ENCODE data around the gene NADSYN1. TPM values are rescaled to one million over a fixed set of nuclear protein-coding genes. Genes with fewer than 3 reads are reported as not detected.

Gene NADSYN1
- total and polyA plus RNA-seq, 9 donors: 16.4 to 39.3 (median 22.2) TPM

GRCh38 chr11:71441251-71441650 is 11.8 kb upstream of the NADSYN1 start:
- Histone ChIP-seq H3K9me3 (replicated peaks; ENCODE audit: control insufficient read depth, low read depth, low read length) (no peaks in the 10 kb centered on the region), H3K4me1 (ENCODE audit: control insufficient read depth, insufficient read depth, low read length) (no peaks in the 10 kb centered on the region), H3K27ac (ENCODE audit: low read length) (no peak overlapping the region), H3K27me3 (ENCODE audit: control insufficient read depth, insufficient read depth, low read length) (no peaks in the 10 kb centered on the region), H3K36me3 (ENCODE audit: control insufficient read depth, insufficient read depth, low read length) (peaks cover 64% of the 10 kb centered on the region), H3K4me3 (ENCODE audit: low read length) (no peak overlapping the region)
- no peak for DNase-seq
- WGBS (ENCODE audit: insufficient coverage): 96% methylated on average over 9 of the region's 11 CpGs

DNA sequence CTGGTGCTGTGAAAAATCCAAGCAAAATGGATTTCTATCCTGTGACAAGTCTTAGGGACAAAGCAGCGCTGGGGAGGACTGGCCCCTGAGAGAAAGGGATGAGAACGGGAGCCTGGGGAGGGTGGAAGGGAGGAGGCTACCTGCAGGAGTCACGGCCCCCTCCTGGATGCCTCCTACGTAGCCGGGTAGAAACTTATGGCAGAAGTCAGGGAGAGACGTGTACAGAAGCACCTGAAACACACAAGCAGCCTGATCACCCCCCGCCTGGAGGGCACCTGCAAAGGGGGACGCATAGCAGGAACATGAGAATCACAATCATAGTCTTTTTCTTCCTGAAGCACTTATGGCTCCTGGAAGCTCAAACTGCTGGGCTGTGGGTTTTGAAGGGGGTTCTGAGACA is 10.9 kb upstream of the NADSYN1 start:
- no peak overlapping the region for H3K27ac ChIP-seq (ENCODE audit: low read length)
- 92% methylated on average over 6 of the region's 8 CpGs for WGBS (ENCODE audit: insufficient coverage)

GRCh38 chr11:71442880-71443279 is 10.1 kb upstream of the NADSYN1 start:
- peaks cover 2% of the 10 kb centered on the region for H3K9me3 ChIP-seq (replicated peaks; ENCODE audit: control insufficient read depth, low read depth, low read length)
- H3K27me3 ChIP-seq (ENCODE audit: control insufficient read depth, insufficient read depth, low read length): no peaks in the 10 kb centered on the region
- 100% methylated on average over 1 of the region's 5 CpGs for WGBS (ENCODE audit: insufficient coverage)
- peaks cover 63% of the 10 kb centered on the region for H3K36me3 ChIP-seq (ENCODE audit: control insufficient read depth, insufficient read depth, low read length)
- no peak for DNase-seq
- H3K4me1 ChIP-seq (ENCODE audit: control insufficient read depth, insufficient read depth, low read length): peaks cover 6% of the 10 kb centered on the region
- H3K4me3 ChIP-seq (ENCODE audit: low read length): no peak overlapping the region
- H3K27ac ChIP-seq (ENCODE audit: low read length): no peak overlapping the region

More for the DNA sequence above, 10.9 kb upstream of the NADSYN1 start:
- DNase-seq: no peak
- H3K36me3 ChIP-seq (ENCODE audit: control insufficient read depth, insufficient read depth, low read length): peaks cover 69% of the 10 kb centered on the region
- H3K27me3 ChIP-seq (ENCODE audit: control insufficient read depth, insufficient read depth, low read length): no peaks in the 10 kb centered on the region
- no peaks in the 10 kb centered on the region for H3K4me1 ChIP-seq (ENCODE audit: control insufficient read depth, insufficient read depth, low read length)
- H3K9me3 ChIP-seq (replicated peaks; ENCODE audit: control insufficient read depth, low read depth, low read length): peaks cover 2% of the 10 kb centered on the region
- H3K4me3 ChIP-seq (ENCODE audit: low read length): no peak overlapping the region

- no peak for DNase-seq
- no peak overlapping the region for H3K4me3 ChIP-seq (ENCODE audit: low read length)
- no peaks in the 10 kb centered on the region for H3K27me3 ChIP-seq (ENCODE audit: control insufficient read depth, insufficient read depth, low read length)
- WGBS (ENCODE audit: insufficient coverage): 90% methylated on average over 20 of the region's 20 CpGs
- H3K9me3 ChIP-seq (replicated peaks; ENCODE audit: control insufficient read depth, low read depth, low read length): peaks cover 2% of the 10 kb centered on the region
- peaks cover 54% of the 10 kb centered on the region for H3K36me3 ChIP-seq (ENCODE audit: control insufficient read depth, insufficient read depth, low read length)
- H3K27ac ChIP-seq (ENCODE audit: low read length): no peak overlapping the region
- H3K4me1 ChIP-seq (ENCODE audit: control insufficient read depth, insufficient read depth, low read length): peaks cover 8% of the 10 kb centered on the region
These were observed 9.1 kb upstream of the NADSYN1 start for GRCh38 chr11:71443736-71444445.

GRCh38 chr11:71444811-71445210 is 8.2 kb upstream of the NADSYN1 start:
- peaks cover 16% of the 10 kb centered on the region for H3K4me1 ChIP-seq (ENCODE audit: control insufficient read depth, insufficient read depth, low read length)
- no peaks in the 10 kb centered on the region for H3K27me3 ChIP-seq (ENCODE audit: control insufficient read depth, insufficient read depth, low read length)
- no peak overlapping the region for H3K4me3 ChIP-seq (ENCODE audit: low read length)
- H3K36me3 ChIP-seq (ENCODE audit: control insufficient read depth, insufficient read depth, low read length): peaks cover 47% of the 10 kb centered on the region
- H3K27ac ChIP-seq (ENCODE audit: low read length): no peak overlapping the region
- DNase-seq: no peak
- peaks cover 2% of the 10 kb centered on the region for H3K9me3 ChIP-seq (replicated peaks; ENCODE audit: control insufficient read depth, low read depth, low read length)
- 85% methylated on average over 5 of the region's 6 CpGs for WGBS (ENCODE audit: insufficient coverage)

DNA sequence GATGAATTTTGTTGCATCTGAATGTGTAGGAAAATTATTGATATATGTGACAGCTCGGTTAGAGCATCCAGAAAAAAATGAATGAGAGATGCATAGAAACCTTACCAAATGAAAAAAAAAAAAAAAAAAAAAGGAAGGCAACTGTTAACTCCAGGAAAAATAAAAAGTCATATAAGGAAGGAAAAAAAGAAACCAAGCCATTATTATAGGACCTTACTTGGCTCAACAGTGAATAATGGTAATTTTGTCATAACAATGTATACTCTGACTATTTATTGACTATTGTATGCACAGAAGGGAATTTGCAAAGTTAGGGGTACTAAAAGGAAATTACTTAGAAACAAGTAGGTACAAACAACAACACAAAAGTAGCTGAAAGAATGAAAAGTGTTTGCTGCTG is 6.9 kb upstream of the NADSYN1 start:
- Histone ChIP-seq H3K36me3 (ENCODE audit: control insufficient read depth, insufficient read depth, low read length) (peaks cover 38% of the 10 kb centered on the region), H3K27me3 (ENCODE audit: control insufficient read depth, insufficient read depth, low read length) (no peaks in the 10 kb centered on the region), H3K27ac (ENCODE audit: low read length) (no peak overlapping the region), H3K4me1 (ENCODE audit: control insufficient read depth, insufficient read depth, low read length) (peaks cover 16% of the 10 kb centered on the region), H3K9me3 (replicated peaks; ENCODE audit: control insufficient read depth, low read depth, low read length) (peaks cover 2% of the 10 kb centered on the region), H3K4me3 (ENCODE audit: low read length) (no peak overlapping the region)
- no peak for DNase-seq
- no CpG with 5 or more reads among the region's 1 CpG for WGBS (ENCODE audit: insufficient coverage)

- Histone ChIP-seq H3K36me3 (ENCODE audit: control insufficient read depth, insufficient read depth, low read length) (peaks cover 30% of the 10 kb centered on the region), H3K27ac (ENCODE audit: low read length) (peak overlapping the region; percentile 80), H3K9me3 (replicated peaks; ENCODE audit: control insufficient read depth, low read depth, low read length) (peaks cover 2% of the 10 kb centered on the region), H3K4me3 (ENCODE audit: low read length) (peak overlapping the region; percentile 88), H3K27me3 (ENCODE audit: control insufficient read depth, insufficient read depth, low read length) (no peaks in the 10 kb centered on the region), H3K4me1 (ENCODE audit: control insufficient read depth, insufficient read depth, low read length) (peaks cover 19% of the 10 kb centered on the region)
- 46% methylated on average over 6 of the region's 9 CpGs for WGBS (ENCODE audit: insufficient coverage)
- DNase-seq: peak; percentile 15
These were observed 5.9 kb upstream of the NADSYN1 start for GRCh38 chr11:71446942-71447688.

DNA sequence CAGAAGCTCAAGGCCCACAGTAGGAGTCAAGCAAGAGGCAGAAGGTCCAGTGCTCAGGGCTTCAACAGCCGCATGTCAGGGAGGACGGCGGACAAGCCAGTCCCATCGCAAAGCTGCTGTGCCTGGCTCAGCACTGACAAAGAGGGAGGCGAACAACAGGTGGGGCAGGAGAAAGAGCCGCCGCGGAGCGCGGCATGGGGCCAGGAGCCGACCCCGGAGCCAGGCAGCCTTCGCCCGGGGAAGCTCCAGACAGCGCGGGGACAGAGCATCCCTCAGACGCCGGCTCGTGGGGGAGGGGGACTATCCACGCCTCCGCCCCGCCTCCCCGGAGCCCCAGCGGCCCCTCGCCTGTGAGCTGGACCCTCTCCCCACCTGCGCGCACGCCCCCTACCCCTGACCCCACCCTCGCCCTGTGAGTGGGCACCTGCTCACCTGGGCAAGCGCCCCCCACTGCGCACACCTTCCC is 5.2 kb upstream of the NADSYN1 start:
- Histone ChIP-seq H3K9me3 (replicated peaks; ENCODE audit: control insufficient read depth, low read depth, low read length) (peaks cover 2% of the 10 kb centered on the region), H3K4me1 (ENCODE audit: control insufficient read depth, insufficient read depth, low read length) (peaks cover 25% of the 10 kb centered on the region), H3K4me3 (ENCODE audit: low read length) (peak overlapping the region; percentile 88), H3K27me3 (ENCODE audit: control insufficient read depth, insufficient read depth, low read length) (no peaks in the 10 kb centered on the region), H3K36me3 (ENCODE audit: control insufficient read depth, insufficient read depth, low read length) (peaks cover 28% of the 10 kb centered on the region), H3K27ac (ENCODE audit: low read length) (peak overlapping the region; percentile 80)
- WGBS (ENCODE audit: insufficient coverage): under 1% methylated on average over 25 of the region's 31 CpGs
- DNase-seq: peak; percentile 42

DNA sequence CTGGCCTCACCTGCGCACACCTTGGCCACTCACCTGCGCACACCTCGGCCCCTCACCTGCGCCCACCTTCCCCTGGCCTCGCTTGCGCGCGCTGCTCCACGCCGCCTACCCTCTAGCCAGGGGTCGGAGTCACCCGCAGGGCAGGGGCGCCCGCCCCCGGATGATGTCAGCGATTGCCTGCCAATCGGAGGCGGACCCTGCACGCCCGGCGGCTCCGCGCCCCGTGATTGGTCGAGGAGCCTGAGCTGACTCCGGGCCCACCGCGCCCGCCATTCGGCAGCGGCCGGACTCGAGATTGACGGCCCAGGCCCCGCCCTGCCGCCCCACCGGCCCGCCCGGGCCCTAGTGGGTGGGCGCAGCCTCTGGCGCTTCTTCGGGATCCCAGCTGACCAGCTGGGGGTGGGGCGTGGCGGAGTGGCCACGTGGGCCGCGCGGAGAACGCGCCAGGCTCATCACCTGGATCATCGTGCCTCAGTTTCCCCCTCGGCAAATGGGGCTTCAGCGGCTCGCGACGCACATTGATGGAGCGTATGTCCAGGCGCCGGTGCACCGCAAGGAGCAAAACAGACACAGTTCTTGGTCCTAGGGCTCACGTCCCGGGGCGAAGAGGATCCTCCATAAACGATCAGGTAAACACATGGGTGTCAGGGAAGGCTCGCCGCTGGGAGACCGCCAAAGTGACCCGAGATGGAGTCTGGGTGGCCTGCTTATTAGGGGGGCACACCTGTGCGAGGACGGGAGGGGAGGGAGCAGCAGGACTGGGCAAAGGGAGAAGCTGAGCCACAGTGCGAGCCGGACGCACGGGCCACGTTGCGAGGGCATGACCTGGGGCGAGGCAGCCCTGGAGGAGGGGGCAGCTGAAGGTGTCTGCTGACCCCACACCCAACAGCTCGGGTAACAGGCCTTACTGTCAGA is 4.5 kb upstream of the NADSYN1 start, which contains the start of gene DHCR7:
Gene DHCR7, minus strand, starts transcription at position 137 of the 915 bp plus-strand sequence. CDS start 3,441 bp downstream, outside the sequence.
- Histone ChIP-seq H3K4me3 (ENCODE audit: low read length) (peak within 1 kb of the TSS; percentile 88), H3K27me3 (ENCODE audit: control insufficient read depth, insufficient read depth, low read length) (no peaks in the 10 kb centered on the region), H3K36me3 (ENCODE audit: control insufficient read depth, insufficient read depth, low read length) (peaks cover 21% of the 10 kb centered on the region), H3K9me3 (replicated peaks; ENCODE audit: control insufficient read depth, low read depth, low read length) (peaks cover 2% of the 10 kb centered on the region), H3K4me1 (ENCODE audit: control insufficient read depth, insufficient read depth, low read length) (peaks cover 27% of the 10 kb centered on the region), H3K27ac (ENCODE audit: low read length) (peak within 1 kb of the TSS; percentile 80)
- under 1% methylated on average over 77 of the region's 78 CpGs for WGBS (ENCODE audit: insufficient coverage)
- peak; percentile 97 for DNase-seq

Data from muscle of leg (tissue), 11 donors.